ENCODE results near the gene PEAK1.

Gene PEAK1

DNA sequence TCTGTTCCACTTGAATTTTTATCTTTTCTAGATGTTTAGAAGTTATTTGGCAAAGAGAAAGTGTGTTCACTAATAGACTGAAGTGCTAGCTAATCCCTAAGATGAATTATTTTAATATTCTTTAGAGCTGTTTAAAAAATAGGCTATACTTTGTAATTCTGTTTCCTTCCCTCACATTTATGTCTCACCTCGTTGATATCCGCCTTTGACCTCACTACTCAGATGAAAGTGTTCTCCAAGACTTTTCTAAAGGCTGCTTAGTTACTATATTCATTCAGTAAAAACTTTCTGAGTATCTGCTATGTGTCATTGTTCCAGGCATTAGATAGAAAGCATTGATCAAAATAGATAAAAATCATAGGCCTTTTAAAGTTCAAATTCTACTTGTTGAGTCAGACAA lies 39.1 kb upstream of the PEAK1 start:
- Histone ChIP-seq H3K36me3 (ENCODE audit: control insufficient read depth, insufficient read depth, low read length) (no peaks in the 10 kb centered on the region; the same call in 1 of the 2 replicates), H3K4me3 (replicated peaks; ENCODE audit: low read depth, low read length) (no peak overlapping the region), H3K27me3 (replicated peaks; ENCODE audit: control insufficient read depth, insufficient read depth, low read length) (no peaks in the 10 kb centered on the region)
- TF ChIP-seq, protein P1, sequence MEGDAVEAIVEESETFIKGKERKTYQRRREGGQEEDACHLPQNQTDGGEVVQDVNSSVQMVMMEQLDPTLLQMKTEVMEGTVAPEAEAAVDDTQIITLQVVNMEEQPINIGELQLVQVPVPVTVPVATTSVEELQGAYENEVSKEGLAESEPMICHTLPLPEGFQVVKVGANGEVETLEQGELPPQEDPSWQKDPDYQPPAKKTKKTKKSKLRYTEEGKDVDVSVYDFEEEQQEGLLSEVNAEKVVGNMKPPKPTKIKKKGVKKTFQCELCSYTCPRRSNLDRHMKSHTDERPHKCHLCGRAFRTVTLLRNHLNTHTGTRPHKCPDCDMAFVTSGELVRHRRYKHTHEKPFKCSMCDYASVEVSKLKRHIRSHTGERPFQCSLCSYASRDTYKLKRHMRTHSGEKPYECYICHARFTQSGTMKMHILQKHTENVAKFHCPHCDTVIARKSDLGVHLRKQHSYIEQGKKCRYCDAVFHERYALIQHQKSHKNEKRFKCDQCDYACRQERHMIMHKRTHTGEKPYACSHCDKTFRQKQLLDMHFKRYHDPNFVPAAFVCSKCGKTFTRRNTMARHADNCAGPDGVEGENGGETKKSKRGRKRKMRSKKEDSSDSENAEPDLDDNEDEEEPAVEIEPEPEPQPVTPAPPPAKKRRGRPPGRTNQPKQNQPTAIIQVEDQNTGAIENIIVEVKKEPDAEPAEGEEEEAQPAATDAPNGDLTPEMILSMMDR (IDR thresholded peaks at IDR 0.05; ENCODE audit: insufficient read depth, low read length, poor library complexity, severe bottlenecking): no peak
- DNase-seq (ENCODE audit: extremely low read depth, insufficient read length): no peak

DNA sequence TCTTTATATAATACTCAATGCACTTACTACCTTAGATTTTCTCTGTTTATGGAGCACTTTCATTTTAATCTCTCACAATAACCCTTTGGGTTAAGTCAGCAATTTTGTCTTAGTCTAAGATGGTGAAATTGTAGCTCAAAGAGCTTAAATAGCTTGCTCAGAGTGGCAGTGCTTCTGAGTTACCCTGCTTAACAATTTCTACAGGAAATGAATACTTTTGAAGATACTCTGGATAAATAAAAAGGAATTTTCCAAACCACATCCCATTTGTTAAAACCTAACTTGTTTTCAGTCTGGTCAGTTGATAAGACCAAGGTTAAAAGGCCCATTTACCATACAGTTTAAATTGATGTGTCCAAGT lies 38.0 kb upstream of the PEAK1 start:
- TF ChIP-seq, protein P1 (IDR thresholded peaks at IDR 0.05; ENCODE audit: insufficient read depth, low read length, poor library complexity, severe bottlenecking): no peak
- no peaks in the 10 kb centered on the region for H3K27me3 ChIP-seq (replicated peaks; ENCODE audit: control insufficient read depth, insufficient read depth, low read length)
- H3K36me3 ChIP-seq (ENCODE audit: control insufficient read depth, insufficient read depth, low read length): no peaks in the 10 kb centered on the region; the same call in 1 of the 2 replicates
- no peak overlapping the region for H3K4me3 ChIP-seq (replicated peaks; ENCODE audit: low read depth, low read length)
- no peak for DNase-seq (ENCODE audit: extremely low read depth, insufficient read length)

DNA sequence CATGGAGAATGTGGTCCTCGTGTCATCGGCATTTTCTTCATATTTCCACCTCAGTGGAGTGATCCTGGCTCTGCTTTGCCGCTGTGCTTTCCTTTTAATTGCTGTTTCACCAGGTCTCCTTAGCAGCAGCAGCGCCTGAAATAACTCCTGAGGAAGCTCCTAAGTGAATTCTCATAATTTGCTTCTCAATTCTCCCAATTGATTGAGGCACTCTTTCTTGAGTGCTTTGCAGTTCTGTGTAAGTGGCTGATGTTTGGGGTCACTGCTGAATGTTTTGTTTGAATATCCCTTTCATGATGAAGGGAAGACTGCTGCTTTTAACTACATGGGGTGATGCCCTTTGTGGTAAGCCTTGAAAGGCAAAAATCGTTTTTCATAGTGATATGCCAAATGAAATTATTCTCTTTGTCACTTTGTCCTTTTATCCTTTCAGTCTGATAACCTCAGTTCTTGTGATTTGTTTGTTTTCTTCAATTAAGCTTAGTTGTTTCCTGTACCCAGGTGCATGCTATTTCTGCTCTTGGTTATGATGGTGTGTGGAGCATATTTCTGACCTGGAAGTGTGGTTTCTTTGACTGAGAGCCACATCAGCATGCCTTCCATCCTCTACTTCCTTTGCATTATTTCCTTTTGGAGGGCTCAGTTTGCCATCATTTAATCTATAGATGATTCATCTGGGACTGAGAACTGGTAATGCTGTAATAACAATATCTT lies 37.4 kb upstream of the PEAK1 start:
- H3K4me3 ChIP-seq (replicated peaks; ENCODE audit: low read depth, low read length): no peak overlapping the region
- no peak for DNase-seq (ENCODE audit: extremely low read depth, insufficient read length)
- no peaks in the 10 kb centered on the region for H3K27me3 ChIP-seq (replicated peaks; ENCODE audit: control insufficient read depth, insufficient read depth, low read length)
- no peaks in the 10 kb centered on the region for H3K36me3 ChIP-seq (ENCODE audit: control insufficient read depth, insufficient read depth, low read length)
- TF ChIP-seq, protein P1 (IDR thresholded peaks at IDR 0.05; ENCODE audit: insufficient read depth, low read length, poor library complexity, severe bottlenecking): no peak

DNA sequence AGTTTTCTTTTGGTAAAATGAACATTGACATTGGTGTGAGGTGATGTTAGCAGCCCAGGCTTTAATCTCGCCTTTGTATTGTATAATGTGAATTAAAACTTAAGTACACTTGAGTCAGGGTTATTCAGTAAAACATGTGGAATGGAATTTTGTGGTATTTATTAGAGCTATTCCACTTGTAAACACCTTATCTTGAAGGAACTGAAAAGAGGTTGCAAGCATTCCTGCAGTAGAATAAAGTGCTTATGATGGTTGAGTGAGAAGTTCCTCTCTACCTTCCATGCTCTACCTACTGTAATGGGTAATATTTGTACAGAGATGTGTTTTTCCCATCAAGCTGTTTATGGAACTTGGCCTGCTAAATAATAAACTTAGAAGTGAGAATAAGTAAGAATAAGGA lies 36.8 kb upstream of the PEAK1 start:
- no peak overlapping the region for H3K4me3 ChIP-seq (replicated peaks; ENCODE audit: low read depth, low read length)
- H3K36me3 ChIP-seq (ENCODE audit: control insufficient read depth, insufficient read depth, low read length): no peaks in the 10 kb centered on the region
- no peaks in the 10 kb centered on the region for H3K27me3 ChIP-seq (replicated peaks; ENCODE audit: control insufficient read depth, insufficient read depth, low read length)
- DNase-seq (ENCODE audit: extremely low read depth, insufficient read length): no peak
- TF ChIP-seq, protein P1 (IDR thresholded peaks at IDR 0.05; ENCODE audit: insufficient read depth, low read length, poor library complexity, severe bottlenecking): no peak

DNA sequence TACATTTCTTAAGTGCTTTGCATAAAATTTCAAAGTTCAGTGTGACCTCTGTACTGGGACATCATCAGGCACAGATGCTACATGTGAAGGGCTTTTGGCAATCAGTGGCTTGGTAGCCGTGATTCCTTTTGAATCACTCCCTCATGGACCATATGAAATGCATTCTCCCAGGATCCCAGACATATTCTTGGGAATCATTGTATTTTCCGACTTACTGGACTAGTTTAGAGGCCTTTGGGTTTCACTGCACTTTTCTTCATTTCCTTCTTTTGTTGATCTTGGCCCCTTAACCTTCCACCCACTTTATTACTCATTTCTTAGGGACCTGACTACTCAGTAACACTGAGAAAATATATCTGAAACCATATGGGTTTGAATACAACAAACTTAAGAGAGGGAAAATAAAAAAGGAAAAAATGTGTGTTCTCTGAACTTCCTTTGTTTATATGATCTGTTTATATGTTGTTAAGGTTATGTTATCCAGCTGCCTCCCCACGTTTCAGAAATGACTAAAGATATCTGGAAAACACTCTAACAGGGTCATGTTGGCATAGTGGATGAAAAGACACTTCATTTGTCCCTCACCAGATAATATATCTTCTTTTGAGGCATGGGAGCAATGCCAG lies 35.9 kb upstream of the PEAK1 start:
- TF ChIP-seq, protein P1 (IDR thresholded peaks at IDR 0.05; ENCODE audit: insufficient read depth, low read length, poor library complexity, severe bottlenecking): no peak
- Histone ChIP-seq H3K27me3 (replicated peaks; ENCODE audit: control insufficient read depth, insufficient read depth, low read length) (no peaks in the 10 kb centered on the region), H3K36me3 (ENCODE audit: control insufficient read depth, insufficient read depth, low read length) (no peaks in the 10 kb centered on the region), H3K4me3 (replicated peaks; ENCODE audit: low read depth, low read length) (no peak overlapping the region)
- DNase-seq (ENCODE audit: extremely low read depth, insufficient read length): no peak
